Nephron progenitor cell (in vitro differentiated cells): ENCODE measurements around the gene ACTL6B.

Source experiments
- DNase-seq: peaks from one replicate; pipeline ENCODE4 v3.0.0; 2021
- H3K27ac Mint-ChIP-seq: 2 replicates; pipeline ENCODE4 v1.8.0; 2021; ENCODE audit warnings: mild to moderate bottlenecking, moderate library complexity, mixed read lengths
- H3K27me3 Mint-ChIP-seq: 2 replicates; pipeline ENCODE4 v1.8.0; 2021; ENCODE audit warnings: mild to moderate bottlenecking, low read depth, mixed read lengths; ENCODE audit not compliant: poor library complexity
- H3K36me3 Mint-ChIP-seq: 2 replicates; pipeline ENCODE4 v1.8.0; 2021; ENCODE audit warnings: low read depth, mixed read lengths
- H3K4me1 Mint-ChIP-seq: 2 replicates; pipeline ENCODE4 v1.8.0; 2021; ENCODE audit warnings: mixed read lengths
- H3K4me3 Mint-ChIP-seq: 2 replicates; pipeline ENCODE4 v1.8.0; 2021; ENCODE audit warnings: mild to moderate bottlenecking, moderate library complexity, mixed read lengths
- H3K9me3 Mint-ChIP-seq: 2 replicates; pipeline ENCODE4 v1.8.0; 2021; ENCODE audit warnings: mild to moderate bottlenecking, moderate library complexity, mixed read lengths
- TF ChIP-seq, protein P1 (sequence below): fragments of 200-600 bp; sonication (generic); IDR thresholded peaks from 2 replicates; pipeline ENCODE4 v1.5.0; 2021; ENCODE audit warnings: antibody characterized with exemption

Gene ACTL6B

GRCh38 chr7:100681491-100682227 is 25.4 kb upstream of the ACTL6B start:
- no peak for DNase-seq
- H3K36me3 Mint-ChIP-seq, result peaks cover 20% of the 10 kb centered on the region
- no peaks in the 10 kb centered on the region for H3K9me3 Mint-ChIP-seq
- no peaks in the 10 kb centered on the region for H3K27me3 Mint-ChIP-seq
- no peak overlapping the region for H3K27ac Mint-ChIP-seq
- no peak overlapping the region for H3K4me3 Mint-ChIP-seq
- H3K4me1 Mint-ChIP-seq, result peaks cover 24% of the 10 kb centered on the region
- TF ChIP-seq, protein P1, sequence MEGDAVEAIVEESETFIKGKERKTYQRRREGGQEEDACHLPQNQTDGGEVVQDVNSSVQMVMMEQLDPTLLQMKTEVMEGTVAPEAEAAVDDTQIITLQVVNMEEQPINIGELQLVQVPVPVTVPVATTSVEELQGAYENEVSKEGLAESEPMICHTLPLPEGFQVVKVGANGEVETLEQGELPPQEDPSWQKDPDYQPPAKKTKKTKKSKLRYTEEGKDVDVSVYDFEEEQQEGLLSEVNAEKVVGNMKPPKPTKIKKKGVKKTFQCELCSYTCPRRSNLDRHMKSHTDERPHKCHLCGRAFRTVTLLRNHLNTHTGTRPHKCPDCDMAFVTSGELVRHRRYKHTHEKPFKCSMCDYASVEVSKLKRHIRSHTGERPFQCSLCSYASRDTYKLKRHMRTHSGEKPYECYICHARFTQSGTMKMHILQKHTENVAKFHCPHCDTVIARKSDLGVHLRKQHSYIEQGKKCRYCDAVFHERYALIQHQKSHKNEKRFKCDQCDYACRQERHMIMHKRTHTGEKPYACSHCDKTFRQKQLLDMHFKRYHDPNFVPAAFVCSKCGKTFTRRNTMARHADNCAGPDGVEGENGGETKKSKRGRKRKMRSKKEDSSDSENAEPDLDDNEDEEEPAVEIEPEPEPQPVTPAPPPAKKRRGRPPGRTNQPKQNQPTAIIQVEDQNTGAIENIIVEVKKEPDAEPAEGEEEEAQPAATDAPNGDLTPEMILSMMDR, result no peak

- Mint-ChIP-seq H3K4me1 (peaks cover 29% of the 10 kb centered on the region), H3K36me3 (peaks cover 20% of the 10 kb centered on the region), H3K27ac (no peak overlapping the region), H3K4me3 (no peak overlapping the region), H3K9me3 (no peaks in the 10 kb centered on the region), H3K27me3 (no peaks in the 10 kb centered on the region)
- DNase-seq, result no peak
- TF ChIP-seq, protein P1, result no peak
Observed at GRCh38 chr7:100680576-100681271, 24.5 kb upstream of the ACTL6B start.

- DNase-seq, result no peak
- Mint-ChIP-seq H3K27me3 (no peaks in the 10 kb centered on the region), H3K4me3 (no peak overlapping the region), H3K36me3 (peaks cover 14% of the 10 kb centered on the region), H3K27ac (peak overlapping the region; percentile 83), H3K9me3 (no peaks in the 10 kb centered on the region), H3K4me1 (peaks cover 29% of the 10 kb centered on the region)
- TF ChIP-seq, protein P1, result no peak
Observed at GRCh38 chr7:100679927-100680575, 23.8 kb upstream of the ACTL6B start.

GRCh38 chr7:100679129-100679926 is 23.1 kb upstream of the ACTL6B start:
- Mint-ChIP-seq H3K9me3 (no peaks in the 10 kb centered on the region), H3K27ac (peak overlapping the region; percentile 98), H3K27me3 (no peaks in the 10 kb centered on the region), H3K4me3 (no peak overlapping the region), H3K4me1 (peaks cover 29% of the 10 kb centered on the region), H3K36me3 (peaks cover 14% of the 10 kb centered on the region)
- TF ChIP-seq, protein P1, result no peak
- no peak for DNase-seq

GRCh38 chr7:100678291-100678984 is 22.2 kb upstream of the ACTL6B start:
- H3K9me3 Mint-ChIP-seq, result no peaks in the 10 kb centered on the region
- H3K27me3 Mint-ChIP-seq, result no peaks in the 10 kb centered on the region
- no peak for DNase-seq
- peaks cover 14% of the 10 kb centered on the region for H3K36me3 Mint-ChIP-seq
- peaks cover 29% of the 10 kb centered on the region for H3K4me1 Mint-ChIP-seq
- H3K4me3 Mint-ChIP-seq, result peak overlapping the region; percentile 36
- TF ChIP-seq, protein P1, result no peak
- H3K27ac Mint-ChIP-seq, result peak overlapping the region; percentile 85
